GM12878 (cell line): ENCODE measurements around the gene NSFL1C. TPM values are rescaled to one million over a fixed set of nuclear protein-coding genes. Genes with fewer than 3 reads are reported as not detected.

Source experiments
- ATF3 ChIP-seq: IDR thresholded peaks from 2 replicates; pipeline ENCODE4 v1.6.1; 2011; ENCODE audit warnings: low read depth, mild to moderate bottlenecking, low read length, moderate library complexity, borderline replicate concordance; ENCODE audit errors: extremely low read depth
- CBX3 ChIP-seq: fragments of 200-600 bp; sonication (generic); IDR thresholded peaks from 2 replicates; pipeline ENCODE4 v1.6.1; 2016; ENCODE audit warnings: low read depth, borderline replicate concordance
- EGR1 ChIP-seq, 2 experiments: IDR thresholded peaks; 1 replicate in 1 of 2; 2 replicates in 1 of 2; pipeline ENCODE4 v1.6.1; 2011 to 2012; ENCODE audit warnings: low read depth in 2 of 2, low read length in 2 of 2, borderline replicate concordance in 1 of 2, mild to moderate bottlenecking in 1 of 2, moderate library complexity in 1 of 2
- EP300 ChIP-seq, 2 experiments: fragments of 150-350 bp in 1 of 2; IDR thresholded peaks; 2 replicates each; pipeline ENCODE4 v1.6.1; 2011 to 2012; ENCODE audit warnings: low read depth in 2 of 2, low read length in 2 of 2, borderline replicate concordance in 1 of 2, improper control_type of control experiment in 1 of 2, inconsistent platforms in 1 of 2; ENCODE audit not compliant: control insufficient read depth in 1 of 2
- EZH2 ChIP-seq: IDR thresholded peaks from 2 replicates; pipeline ENCODE4 v1.6.1; 2012; ENCODE audit warnings: low read depth, mild to moderate bottlenecking, control low read depth, inconsistent platforms, low read length, borderline replicate concordance; ENCODE audit not compliant: control insufficient read depth
- JUND ChIP-seq: IDR thresholded peaks from 2 replicates; pipeline ENCODE4 v1.6.1; 2012; ENCODE audit warnings: low read depth, mild to moderate bottlenecking, low read length, improper control_type of control experiment, moderate library complexity
- MAX ChIP-seq: IDR thresholded peaks from 2 replicates; pipeline ENCODE4 v1.6.1; 2012; ENCODE audit warnings: low read depth, low read length, improper control_type of control experiment
- MEF2B ChIP-seq: fragments of 450-650 bp; IDR thresholded peaks from 2 replicates; pipeline ENCODE4 v1.6.1; 2018; ENCODE audit warnings: mild to moderate bottlenecking, moderate library complexity; ENCODE audit not compliant: partially characterized antibody, poor library complexity, severe bottlenecking
- NRF1 ChIP-seq: conservative IDR thresholded peaks from 2 replicates; pipeline ENCODE4 v1.6.1; 2011; ENCODE audit warnings: mild to moderate bottlenecking, low read depth, low read length, improper control_type of control experiment
- POLR2A ChIP-seq: IDR thresholded peaks from 2 replicates; pipeline ENCODE4 v1.6.1; 2011; ENCODE audit warnings: low read depth, mild to moderate bottlenecking, low read length
- PRDM15 ChIP-seq: fragments of 450-650 bp; formaldehyde crosslinking; IDR thresholded peaks from 2 replicates; pipeline ENCODE4 v1.4.0; 2020; ENCODE audit warnings: mild to moderate bottlenecking, moderate library complexity
- SKIL ChIP-seq: fragments of 450-650 bp; IDR thresholded peaks from 2 replicates; pipeline ENCODE4 v1.6.1; 2017; ENCODE audit warnings: mild to moderate bottlenecking, low read depth, inconsistent platforms; ENCODE audit not compliant: poor library complexity, severe bottlenecking
- SRF ChIP-seq, 2 experiments: IDR thresholded peaks; 2 replicates each; pipeline ENCODE4 v1.6.1; 2011; ENCODE audit warnings: low read depth in 2 of 2, low read length in 2 of 2, mild to moderate bottlenecking in 1 of 2, moderate library complexity in 1 of 2
- USF2 ChIP-seq: IDR thresholded peaks from 2 replicates; pipeline ENCODE4 v1.6.1; 2011; ENCODE audit warnings: low read depth, low read length, improper control_type of control experiment, borderline replicate concordance
- YBX1 ChIP-seq: fragments of 450-650 bp; IDR thresholded peaks from 2 replicates; pipeline ENCODE4 v1.6.1; 2016; ENCODE audit warnings: antibody characterized with exemption
- ZBTB40 ChIP-seq: fragments of 450-650 bp; IDR thresholded peaks from 2 replicates; pipeline ENCODE4 v1.6.1; 2016; ENCODE audit warnings: mild to moderate bottlenecking, moderate library complexity, borderline replicate concordance
- ZNF24 ChIP-seq: fragments of 450-650 bp; IDR thresholded peaks from 2 replicates; pipeline ENCODE4 v1.6.1; 2017; ENCODE audit warnings: antibody characterized with exemption, mild to moderate bottlenecking
- ZNF384 ChIP-seq: IDR thresholded peaks from 2 replicates; pipeline ENCODE4 v1.6.1; 2012; ENCODE audit warnings: low read depth, mild to moderate bottlenecking, low read length, improper control_type of control experiment, borderline replicate concordance
- polyA plus RNA-seq, 11 experiments: library from polyadenylated mRNA; depleted of rRNA in 4 of 11; unstranded in 6 of 11; stranded (reverse) in 5 of 11; fragments of >200 nt; fragmentation: Nextera tagmentation in 4 of 11; fragmentation: Illumina TruSeq in 1 of 11; extraction: Ambion mirVana in 4 of 11; extraction: Trizol in 1 of 11; gene quantifications; 1 replicate in 1 of 11; 2 replicates in 10 of 11; pipeline versions ENCODE4 v1.2.1 to v1.2.3, GENCODE V29; 2011 to 2016; ENCODE audit warnings: inconsistent platforms in 2 of 11, missing spikeins in 2 of 11, low read depth in 1 of 11
- total RNA-seq, 4 experiments: library from RNA; depleted of rRNA in 3 of 4; stranded (reverse); fragments of >200 nt in 3 of 4; fragmentation: Illumina TruSeq in 1 of 4; extraction: Trizol in 1 of 4; gene quantifications; 2 replicates each; pipeline versions ENCODE4 v1.2.1 to v1.2.3, GENCODE V29; 2013 to 2021

Gene NSFL1C
- total and polyA plus RNA-seq, 10 of the 15 experiments (the other 5 are each of a cell fraction or from before 2014, with no cell fraction given) = 21.5 to 100 (median 38.1) TPM

- TF ChIP-seq CBX3 (no peak), MAX (no peak), USF2 (no peak), ZNF384 (no peak), SRF (IDR thresholded peaks at IDR 0.05; ENCODE audit: low read depth in 2 of 2, low read length in 2 of 2) (peak in 1 of 2 experiments; percentile 73; a peak in 3 of 4 replicates), EP300 (IDR thresholded peaks at IDR 0.05; ENCODE audit: borderline replicate concordance in 1 of 2, control insufficient read depth in 1 of 2, low read depth in 2 of 2, low read length in 2 of 2) (no peak), MEF2B (peak; percentile 37), YBX1 (no peak), JUND (no peak), ZBTB40 (no peak), EGR1 (IDR thresholded peaks at IDR 0.05; ENCODE audit: borderline replicate concordance in 1 of 2, low read depth in 2 of 2, low read length in 2 of 2) (no peak), EZH2 (no peak), ATF3 (no peak), POLR2A (no peak), ZNF24 (no peak), SKIL (no peak), PRDM15 (CRISPR knock-in tag) (no peak), NRF1 (no peak)
Measured at GRCh38 chr20:1509237-1509636, 42.6 kb upstream of the NSFL1C start (continued).
